WTC11 (cell line): ENCODE data around the gene SCYL3.

Experiments
- ARID4B ChIP-seq: sonication (generic); formaldehyde crosslinking; IDR thresholded peaks from 2 replicates; pipeline ENCODE4 v1.8.0; 2023; ENCODE audit warnings: missing genetic modification reagents, mild to moderate bottlenecking, borderline replicate concordance
- ATF1 ChIP-seq: sonication (generic); formaldehyde crosslinking; IDR thresholded peaks from 2 replicates; pipeline ENCODE4 v1.8.1; 2023; ENCODE audit warnings: mild to moderate bottlenecking, moderate library complexity, missing genetic modification reagents
- ATF3 ChIP-seq: sonication (generic); formaldehyde crosslinking; conservative IDR thresholded peaks from 2 replicates; pipeline ENCODE4 v1.8.1; 2022; ENCODE audit warnings: mild to moderate bottlenecking, missing genetic modification reagents
- CTCF ChIP-seq: fragments of 200-600 bp; IDR thresholded peaks from 2 replicates; pipeline ENCODE4 v1.8.0; 2022; ENCODE audit warnings: antibody characterized with exemption
- E2F5 ChIP-seq: sonication (generic); formaldehyde crosslinking; IDR thresholded peaks from 2 replicates; pipeline ENCODE4 v1.8.1; 2022; ENCODE audit warnings: mild to moderate bottlenecking, moderate library complexity, missing genetic modification reagents
- FOXP1 ChIP-seq: sonication (generic); formaldehyde crosslinking; IDR thresholded peaks from 2 replicates; pipeline ENCODE4 v1.8.0; 2022; ENCODE audit warnings: missing genetic modification reagents, mild to moderate bottlenecking, moderate library complexity, borderline replicate concordance
- GTF2I ChIP-seq: fragments of 250-450 bp; sonication (Bioruptor Pico); conservative IDR thresholded peaks from 2 replicates; pipeline ENCODE4 v1.4.0; 2021; ENCODE audit warnings: mild to moderate bottlenecking
- MYBL2 ChIP-seq: sonication (generic); formaldehyde crosslinking; IDR thresholded peaks from 2 replicates; pipeline ENCODE4 v1.8.1; 2023; ENCODE audit warnings: mild to moderate bottlenecking, moderate library complexity, missing genetic modification reagents
- SP1 ChIP-seq: sonication (generic); formaldehyde crosslinking; conservative IDR thresholded peaks from 2 replicates; pipeline ENCODE4 v1.8.1; 2022; ENCODE audit warnings: missing genetic modification reagents
- USF1 ChIP-seq: sonication (generic); formaldehyde crosslinking; IDR thresholded peaks from 2 replicates; pipeline ENCODE4 v1.8.0; 2022; ENCODE audit warnings: mild to moderate bottlenecking, missing genetic modification reagents
- USF2 ChIP-seq: sonication (generic); formaldehyde crosslinking; IDR thresholded peaks from 2 replicates; pipeline ENCODE4 v1.8.1; 2023; ENCODE audit warnings: mild to moderate bottlenecking, missing genetic modification reagents, moderate library complexity
- ZNF121 ChIP-seq: sonication (generic); formaldehyde crosslinking; IDR thresholded peaks from 2 replicates; pipeline ENCODE4 v1.8.0; 2023; ENCODE audit warnings: missing genetic modification reagents
- ZNF232 ChIP-seq: sonication (generic); formaldehyde crosslinking; IDR thresholded peaks from 2 replicates; pipeline ENCODE4 v1.8.0; 2022; ENCODE audit warnings: mild to moderate bottlenecking, missing genetic modification reagents

- TF ChIP-seq ATF3 (CRISPR knock-in tag) (no peak), GTF2I (CRISPR knock-in tag) (no peak), CTCF (no peak), ZNF121 (CRISPR knock-in tag) (no peak), MYBL2 (CRISPR knock-in tag) (no peak), ATF1 (CRISPR knock-in tag) (no peak), E2F5 (CRISPR knock-in tag) (no peak), USF1 (CRISPR knock-in tag) (no peak), FOXP1 (CRISPR knock-in tag) (no peak), ARID4B (no peak), ZNF232 (CRISPR knock-in tag) (no peak), SP1 (CRISPR knock-in tag) (no peak), USF2 (CRISPR knock-in tag) (no peak)
Measured at GRCh38 chr1:169848456-169848855, 45.2 kb downstream of the SCYL3 start.
